SK-N-SH (cell line): ENCODE data around the gene RFK.

Experiments used
- CTCF ChIP-seq: fragments of 200-600 bp; sonication (generic); IDR thresholded peaks from 2 replicates; pipeline ENCODE4 v1.6.1; 2017; ENCODE audit warnings: antibody characterized with exemption, mild to moderate bottlenecking, moderate library complexity
- EP300 ChIP-seq, 2 experiments: IDR thresholded peaks; 2 replicates each; pipeline versions ENCODE4 v1.4.0 to v1.6.1; 2012; ENCODE audit warnings: borderline replicate concordance in 1 of 2, low read depth in 1 of 2, low read length in 1 of 2
- EZH2phosphoT487 ChIP-seq: fragments of 200-600 bp; sonication (generic); IDR thresholded peaks from 2 replicates; pipeline ENCODE4 v1.6.1; 2017; ENCODE audit warnings: low read depth, mixed run types, mild to moderate bottlenecking, antibody characterized with exemption, moderate library complexity, borderline replicate concordance
- FOSL2 ChIP-seq: IDR thresholded peaks from 2 replicates; pipeline ENCODE4 v1.4.0; 2012; ENCODE audit warnings: low read depth, mild to moderate bottlenecking, moderate library complexity, borderline replicate concordance
- JUND ChIP-seq: IDR thresholded peaks from 2 replicates; pipeline ENCODE4 v1.4.0; 2012
- MAX ChIP-seq: IDR thresholded peaks from 2 replicates; pipeline ENCODE4 v1.4.0; 2012; ENCODE audit warnings: low read depth
- NFIC ChIP-seq: IDR thresholded peaks from 2 replicates; pipeline ENCODE4 v1.4.0; 2012; ENCODE audit warnings: borderline replicate concordance
- PBX3 ChIP-seq: IDR thresholded peaks from 2 replicates; pipeline ENCODE4; 2012
- RFX5 ChIP-seq: IDR thresholded peaks from 2 replicates; pipeline ENCODE4 v1.6.1; 2012; ENCODE audit warnings: mild to moderate bottlenecking, improper control_type of control experiment, low read length
- RXRA ChIP-seq: IDR thresholded peaks from 2 replicates; pipeline ENCODE4 v1.4.0; 2012; ENCODE audit warnings: low read depth, mild to moderate bottlenecking, borderline replicate concordance
- YY1 ChIP-seq: IDR thresholded peaks from 2 replicates; pipeline ENCODE4 v1.4.0; 2012; ENCODE audit warnings: low read depth, mild to moderate bottlenecking
- TF ChIP-seq, protein P1 (sequence below): IDR thresholded peaks from 2 replicates; pipeline ENCODE4 v1.4.0; 2012; ENCODE audit warnings: low read depth, borderline replicate concordance

DNA sequence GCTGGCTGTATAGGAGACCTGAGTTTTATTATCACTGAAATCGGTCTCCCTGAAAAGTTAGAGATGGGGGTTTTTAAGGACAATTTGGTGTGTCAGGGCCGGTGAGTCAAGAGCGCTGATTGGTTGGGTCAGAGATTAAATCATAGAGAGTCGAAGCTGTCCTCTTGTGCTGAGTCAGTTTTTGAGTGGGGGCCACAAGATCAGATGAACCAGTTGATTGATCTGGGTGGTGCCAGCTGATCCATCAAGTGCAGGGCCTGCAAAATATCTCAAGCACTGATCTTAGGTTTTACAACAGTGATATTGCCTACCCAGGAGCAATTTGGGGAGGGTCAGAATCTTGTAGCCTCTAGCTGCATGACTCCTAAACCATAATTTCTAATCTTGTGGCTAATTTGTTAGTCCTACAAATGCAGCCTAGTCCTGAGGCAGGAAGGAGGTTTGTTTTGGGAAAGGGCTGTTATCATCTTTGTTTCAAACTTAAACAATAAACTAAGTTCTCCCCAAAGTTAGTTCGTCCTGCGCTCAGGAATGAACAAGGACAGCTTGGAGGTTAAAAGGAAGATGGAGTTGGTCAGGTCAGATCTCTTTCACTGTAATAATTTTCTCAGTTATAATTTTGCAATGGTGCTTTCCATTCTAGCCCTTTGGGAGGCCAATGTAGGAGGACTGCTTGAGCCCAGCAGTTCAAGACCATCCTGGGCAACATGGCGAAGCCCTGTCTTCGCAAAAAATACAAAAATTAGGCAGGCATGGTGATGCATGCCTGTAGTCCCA is 31.6 kb upstream of the RFK start:
- TF ChIP-seq CTCF (no peak), PBX3 (no peak), RFX5 (no peak), NFIC (no peak), RXRA (no peak), YY1 (no peak), MAX (no peak), FOSL2 (no peak), EZH2phosphoT487 (no peak), EP300 (IDR thresholded peaks at IDR 0.05; ENCODE audit: borderline replicate concordance in 1 of 2, low read depth in 1 of 2, low read length in 1 of 2) (no peak), JUND (no peak)
- TF ChIP-seq, protein P1, sequence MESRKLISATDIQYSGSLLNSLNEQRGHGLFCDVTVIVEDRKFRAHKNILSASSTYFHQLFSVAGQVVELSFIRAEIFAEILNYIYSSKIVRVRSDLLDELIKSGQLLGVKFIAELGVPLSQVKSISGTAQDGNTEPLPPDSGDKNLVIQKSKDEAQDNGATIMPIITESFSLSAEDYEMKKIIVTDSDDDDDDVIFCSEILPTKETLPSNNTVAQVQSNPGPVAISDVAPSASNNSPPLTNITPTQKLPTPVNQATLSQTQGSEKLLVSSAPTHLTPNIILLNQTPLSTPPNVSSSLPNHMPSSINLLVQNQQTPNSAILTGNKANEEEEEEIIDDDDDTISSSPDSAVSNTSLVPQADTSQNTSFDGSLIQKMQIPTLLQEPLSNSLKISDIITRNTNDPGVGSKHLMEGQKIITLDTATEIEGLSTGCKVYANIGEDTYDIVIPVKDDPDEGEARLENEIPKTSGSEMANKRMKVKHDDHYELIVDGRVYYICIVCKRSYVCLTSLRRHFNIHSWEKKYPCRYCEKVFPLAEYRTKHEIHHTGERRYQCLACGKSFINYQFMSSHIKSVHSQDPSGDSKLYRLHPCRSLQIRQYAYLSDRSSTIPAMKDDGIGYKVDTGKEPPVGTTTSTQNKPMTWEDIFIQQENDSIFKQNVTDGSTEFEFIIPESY = no peak
